Measurements from ENCODE around the gene TPK1. TPM values are rescaled to one million over a fixed set of nuclear protein-coding genes. Genes with fewer than 3 reads are reported as not detected.

The TPK1 gene
- total RNA-seq (3.9 and 4.1 TPM in 2 replicates), polyA plus RNA-seq (2.4 and 4.6 TPM in 2 replicates), polyA minus RNA-seq (ENCODE audit: low replicate concordance) (14.0 and 25.5 TPM in 2 replicates)
- 1.1 and 4.7 TPM in 2 replicates for polyA plus RNA-seq (2012)

- H3K4me1 ChIP-seq (ENCODE audit: control insufficient read depth, extremely low read depth, insufficient read depth, low read length), result peaks cover 3% of the 10 kb centered on the region
- no peaks in the 10 kb centered on the region for H3K36me3 ChIP-seq (ENCODE audit: control insufficient read depth, insufficient read depth, low read length)
- no peaks in the 10 kb centered on the region for H3K27me3 ChIP-seq (ENCODE audit: control insufficient read depth, insufficient read depth, low read length)
- DNase-seq (ENCODE audit: low read depth in 2 of 2), result peak; percentile 93 to 97
- H3K4me3 ChIP-seq (replicated peaks in 1 of 4; ENCODE audit: control extremely low read depth in 1 of 4, insufficient read depth in 1 of 4, low read depth in 3 of 4, low read length in 4 of 4), result peak within 1 kb of the TSS; percentile 63 to 86 (median 74)
- no peaks in the 10 kb centered on the region for H3K9me3 ChIP-seq (ENCODE audit: control insufficient read depth, insufficient read depth, low read depth, low read length)
- no peak for TF ChIP-seq EZH2 (IDR thresholded peaks at IDR 0.05; ENCODE audit: low read length, missing control alignments)
- no peak for TF ChIP-seq CTCF (conservative IDR thresholded peaks at IDR 0.05 in 1 of 2, IDR thresholded peaks at IDR 0.05 in 1 of 2; ENCODE audit: low read depth in 1 of 2, low read length in 2 of 2)
- H3K4me2 ChIP-seq (ENCODE audit: extremely low read depth, insufficient read depth, low read length), result peak within 1 kb of the TSS; percentile 76
- peak within 1 kb of the TSS; percentile 98 for H2AFZ ChIP-seq (ENCODE audit: low read length)
- H3K79me2 ChIP-seq (ENCODE audit: control insufficient read depth, insufficient read depth, low read length), result no peaks in the 10 kb centered on the region
- H4K20me1 ChIP-seq (ENCODE audit: control insufficient read depth, extremely low read depth, insufficient read depth, low read length), result no peaks in the 10 kb centered on the region
- H3K27ac ChIP-seq (ENCODE audit: insufficient read depth, low read length), result peak within 1 kb of the TSS; percentile 61
- peak within 1 kb of the TSS; percentile 63 for H3K9ac ChIP-seq (ENCODE audit: insufficient read depth, low read length)
These were observed at the start of gene TPK1 for GRCh38 chr7:144835652-144836544. Gene TPK1, minus strand, starts transcription at chr7:144836053. Its CDS starts 451 bp downstream, at chr7:144835602.

- Histone ChIP-seq H3K4me2 (ENCODE audit: extremely low read depth, insufficient read depth, low read length) (no peak overlapping the region), H3K79me2 (ENCODE audit: control insufficient read depth, insufficient read depth, low read length) (no peaks in the 10 kb centered on the region), H3K27me3 (ENCODE audit: control insufficient read depth, insufficient read depth, low read length) (no peaks in the 10 kb centered on the region)
These were observed 49.6 kb upstream of the TPK1 start for GRCh38 chr7:144885478-144885877.

More at GRCh38 chr7:144885478-144885877, 49.6 kb upstream of the TPK1 start:
- Histone ChIP-seq H3K4me1 (ENCODE audit: control insufficient read depth, extremely low read depth, insufficient read depth, low read length) (no peaks in the 10 kb centered on the region), H3K4me3 (replicated peaks in 1 of 4; ENCODE audit: control extremely low read depth in 1 of 4, insufficient read depth in 1 of 4, low read depth in 3 of 4, low read length in 4 of 4) (no peak overlapping the region), H4K20me1 (ENCODE audit: control insufficient read depth, extremely low read depth, insufficient read depth, low read length) (no peaks in the 10 kb centered on the region), H3K9me3 (ENCODE audit: control insufficient read depth, insufficient read depth, low read depth, low read length) (no peaks in the 10 kb centered on the region), H3K27ac (ENCODE audit: insufficient read depth, low read length) (no peak overlapping the region), H3K9ac (ENCODE audit: insufficient read depth, low read length) (no peak overlapping the region), H2AFZ (ENCODE audit: low read length) (no peak overlapping the region), H3K36me3 (ENCODE audit: control insufficient read depth, insufficient read depth, low read length) (no peaks in the 10 kb centered on the region)
- TF ChIP-seq EZH2 (IDR thresholded peaks at IDR 0.05; ENCODE audit: low read length, missing control alignments) (no peak), CTCF (conservative IDR thresholded peaks at IDR 0.05 in 1 of 2, IDR thresholded peaks at IDR 0.05 in 1 of 2; ENCODE audit: low read depth in 1 of 2, low read length in 2 of 2) (no peak)
- no peak for DNase-seq (ENCODE audit: low read depth in 2 of 2)
